ENCODE measurements around the gene OR4F17. TPM values are rescaled to one million over a fixed set of nuclear protein-coding genes. Genes with fewer than 3 reads are reported as not detected.
"Not testable (repeated sequence)": the region's sequence is repeated elsewhere in the genome, so short reads cannot be mapped to it uniquely, and the experiment has no call there.

The OR4F17 gene
- not detected in 2 replicates for total RNA-seq

DNA sequence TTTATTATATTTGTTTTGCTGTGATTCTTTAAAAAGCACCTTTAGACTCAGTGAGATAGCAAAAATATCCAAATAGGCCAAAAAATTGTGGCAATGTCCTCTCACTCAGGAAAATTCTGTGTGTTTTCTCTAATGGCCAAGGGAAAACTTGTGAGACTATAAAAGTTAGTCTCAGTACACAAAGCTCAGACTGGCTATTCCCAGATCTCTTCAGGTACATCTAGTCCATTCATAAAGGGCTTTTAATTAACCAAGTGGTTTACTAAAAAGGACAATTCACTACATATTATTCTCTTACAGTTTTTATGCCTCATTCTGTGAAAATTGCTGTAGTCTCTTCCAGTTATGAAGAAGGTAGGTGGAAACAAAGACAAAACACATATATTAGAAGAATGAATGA is at the start of gene OR4F17:
TSS of gene OR4F17 (plus strand) at position 301 of the 400 bp plus-strand sequence. CDS start 3,575 bp downstream, outside the sequence.
- H3K4me3 ChIP-seq (ENCODE audit: low read depth, low read length); DNase-seq (ENCODE audit: low read depth); H3K27me3 ChIP-seq (ENCODE audit: control insufficient read depth, insufficient read depth, low read length); H3K36me3 ChIP-seq (ENCODE audit: control insufficient read depth, insufficient read depth, low read length): not testable (repeated sequence)

DNA sequence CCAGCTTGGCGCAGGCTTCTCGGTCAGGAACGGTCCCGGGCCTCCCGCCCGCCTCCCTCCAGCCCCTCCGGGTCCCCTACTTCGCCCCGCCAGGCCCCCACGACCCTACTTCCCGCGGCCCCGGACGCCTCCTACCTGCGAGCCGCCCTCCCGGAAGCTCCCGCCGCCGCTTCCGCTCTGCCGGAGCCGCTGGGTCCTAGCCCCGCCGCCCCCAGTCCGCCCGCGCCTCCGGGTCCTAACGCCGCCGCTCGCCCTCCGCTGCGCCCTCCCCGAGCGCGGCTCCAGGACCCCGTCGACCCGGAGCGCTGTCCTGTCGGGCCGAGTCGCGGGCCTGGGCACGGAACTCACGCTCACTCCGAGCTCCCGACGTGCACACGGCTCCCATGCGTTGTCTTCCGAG is 36.1 kb upstream of the OR4F17 start:
- not testable (repeated sequence) for H3K27me3 ChIP-seq (ENCODE audit: control insufficient read depth, insufficient read depth, low read length); H3K4me3 ChIP-seq (ENCODE audit: low read depth, low read length); H3K36me3 ChIP-seq (ENCODE audit: control insufficient read depth, insufficient read depth, low read length); DNase-seq (ENCODE audit: low read depth)

DNA sequence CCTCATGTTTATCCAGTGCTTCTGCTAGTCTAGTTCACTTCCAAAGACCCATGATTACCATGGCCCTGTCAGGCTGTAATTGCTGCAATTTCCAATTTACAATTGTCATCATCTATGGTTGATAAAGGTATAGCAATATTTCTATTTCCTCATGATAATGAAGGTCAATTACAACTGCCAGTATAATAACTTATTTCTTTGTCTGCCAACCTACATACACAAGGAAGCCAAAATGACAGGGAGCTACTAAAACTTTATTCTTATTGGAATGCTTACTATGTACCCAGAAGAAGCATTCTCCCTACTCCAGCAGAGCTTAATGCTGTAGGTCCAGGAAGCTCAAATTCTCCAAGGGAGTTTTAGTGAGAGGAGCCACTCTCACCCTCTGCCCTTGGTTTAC is 24.0 kb upstream of the OR4F17 start:
- DNase-seq (ENCODE audit: low read depth); H3K36me3 ChIP-seq (ENCODE audit: control insufficient read depth, insufficient read depth, low read length); H3K27me3 ChIP-seq (ENCODE audit: control insufficient read depth, insufficient read depth, low read length); H3K4me3 ChIP-seq (ENCODE audit: low read depth, low read length): not testable (repeated sequence)

GRCh38 chr19:83626-84025 is 23.3 kb upstream of the OR4F17 start:
- DNase-seq (ENCODE audit: low read depth); H3K27me3 ChIP-seq (ENCODE audit: control insufficient read depth, insufficient read depth, low read length); H3K4me3 ChIP-seq (ENCODE audit: low read depth, low read length); H3K36me3 ChIP-seq (ENCODE audit: control insufficient read depth, insufficient read depth, low read length): not testable (repeated sequence)

DNA sequence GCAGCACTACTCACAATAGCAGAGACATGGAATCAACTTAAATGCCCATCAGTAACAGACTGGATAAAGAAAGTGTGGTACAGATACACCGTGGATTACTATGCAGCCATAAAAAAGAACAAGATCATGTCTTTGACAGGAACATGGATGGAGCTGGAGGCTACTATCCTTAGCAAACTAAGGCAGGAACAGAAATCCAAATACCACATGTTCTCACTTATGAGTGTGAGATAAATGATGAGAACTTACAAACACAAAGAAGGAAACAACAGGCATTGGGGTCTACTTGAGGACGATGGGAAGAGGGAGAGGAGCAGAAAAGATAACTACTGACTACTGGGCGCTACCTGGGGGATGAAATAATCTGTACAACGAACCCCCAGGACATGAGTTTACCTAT is 16.2 kb upstream of the OR4F17 start:
- not testable (repeated sequence) for H3K4me3 ChIP-seq (ENCODE audit: low read depth, low read length); H3K36me3 ChIP-seq (ENCODE audit: control insufficient read depth, insufficient read depth, low read length); H3K27me3 ChIP-seq (ENCODE audit: control insufficient read depth, insufficient read depth, low read length); DNase-seq (ENCODE audit: low read depth)

DNA sequence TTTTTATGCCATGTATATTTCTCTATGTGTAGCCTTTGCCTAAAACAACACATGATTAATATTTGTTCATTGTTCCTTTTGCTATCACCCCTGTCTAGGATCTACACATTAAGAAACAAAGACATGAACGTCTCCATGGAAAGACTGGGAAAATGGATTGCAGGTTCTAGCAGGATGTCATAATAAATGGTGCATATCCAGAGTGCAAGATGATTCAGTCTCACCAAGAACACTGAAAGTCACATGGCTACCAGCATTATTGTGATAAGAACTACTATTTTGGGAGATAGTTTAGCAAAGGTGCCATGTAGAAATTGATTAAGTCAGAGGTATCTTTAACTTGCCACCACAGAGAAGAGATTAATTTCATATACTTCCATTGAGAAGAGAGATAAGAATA is 12.1 kb upstream of the OR4F17 start:
- not testable (repeated sequence) for H3K36me3 ChIP-seq (ENCODE audit: control insufficient read depth, insufficient read depth, low read length); H3K4me3 ChIP-seq (ENCODE audit: low read depth, low read length); DNase-seq (ENCODE audit: low read depth); H3K27me3 ChIP-seq (ENCODE audit: control insufficient read depth, insufficient read depth, low read length)

DNA sequence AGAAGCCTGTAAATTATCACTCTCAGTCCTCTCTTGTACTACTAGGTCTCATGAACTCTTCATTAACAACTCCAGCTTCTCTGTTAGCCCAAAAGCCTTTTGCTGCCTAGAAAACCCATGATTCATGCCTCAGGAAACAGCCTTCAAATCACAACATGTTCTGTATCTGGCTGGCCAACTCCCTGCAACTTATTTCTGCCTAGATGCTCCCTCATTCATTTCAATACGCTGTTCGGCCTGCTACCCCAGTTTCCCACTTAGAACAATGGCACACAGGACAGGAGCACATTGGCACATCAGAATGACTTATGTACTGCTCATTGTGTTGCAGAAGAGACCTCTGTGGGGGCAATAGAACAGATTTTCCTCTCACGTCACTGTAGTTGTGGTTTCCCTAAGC is 9.3 kb upstream of the OR4F17 start:
- H3K36me3 ChIP-seq (ENCODE audit: control insufficient read depth, insufficient read depth, low read length); DNase-seq (ENCODE audit: low read depth); H3K4me3 ChIP-seq (ENCODE audit: low read depth, low read length); H3K27me3 ChIP-seq (ENCODE audit: control insufficient read depth, insufficient read depth, low read length): not testable (repeated sequence)

GRCh38 chr19:120443-121140 is 13.7 kb downstream of the OR4F17 start:
- H3K36me3 ChIP-seq (ENCODE audit: control insufficient read depth, insufficient read depth, low read length); H3K4me3 ChIP-seq (ENCODE audit: low read depth, low read length); DNase-seq (ENCODE audit: low read depth); H3K27me3 ChIP-seq (ENCODE audit: control insufficient read depth, insufficient read depth, low read length): not testable (repeated sequence)

Other genes starting within 250 kb of the OR4F17 start
- 63.0 and 64.1 TPM in 2 replicates for gene PLPP2, start 184.3 kb downstream of the OR4F17 start, total RNA-seq
- 12.7 and 18.4 TPM in 2 replicates for gene MIER2, start 237.7 kb downstream of the OR4F17 start, total RNA-seq